H1 (cell line): ENCODE measurements around the gene TAOK1. TPM values are rescaled to one million over a fixed set of nuclear protein-coding genes. Genes with fewer than 3 reads are reported as not detected.
A peak's percentile ranks its signal among the peaks of the same experiment; 100 is the strongest.

Experiments
- CTCF ChIA-PET: fragments of 300-600 bp; sonication (Branson Sonifier 250); formaldehyde crosslinking; loops from one replicate; lab custom pipeline; 2021; ENCODE audit not compliant: partially characterized antibody; lab: Charles Lee
- POLR2A ChIA-PET: fragments of 300-600 bp; sonication (Branson Sonifier 250); formaldehyde crosslinking; loops from one replicate; lab custom pipeline; 2021; ENCODE audit warnings: inconsistent platforms; ENCODE audit not compliant: partially characterized antibody; lab: Charles Lee
- DNase-seq, 2 experiments: peaks; one replicate each; pipeline versions ENCODE4 v3.0.0 to v3.0.0-alpha.2; 2010 to 2022; ENCODE audit warnings: low spot score in 2 of 2, low read depth in 1 of 2, mixed read lengths in 1 of 2
- FAIRE-seq: peaks from 2 replicates; lab custom pipeline; 2011; peaks lifted over from hg19 to GRCh38; lab: Jason Lieb, UNC
- H2AFZ ChIP-seq: 2 replicates; pipeline ENCODE4 v1.8.1; 2012; ENCODE audit warnings: low read length, inconsistent platforms
- H2AK5ac ChIP-seq: 2 replicates; pipeline ENCODE4 v1.6.1; 2013; ENCODE audit warnings: low read depth, low read length
- H2BK120ac ChIP-seq: replicated peaks from 2 replicates; pipeline ENCODE3; 2013; ENCODE audit warnings: low read depth, low read length, inconsistent platforms
- H2BK12ac ChIP-seq: 2 replicates; pipeline ENCODE4 v1.6.1; 2013; ENCODE audit warnings: low read depth, low read length
- H2BK15ac ChIP-seq: 2 replicates; pipeline ENCODE4 v1.6.1; 2013; ENCODE audit warnings: low read length
- H2BK20ac ChIP-seq: 2 replicates; pipeline ENCODE4 v1.6.1; 2013; ENCODE audit warnings: low read length
- H2BK5ac ChIP-seq: 2 replicates; pipeline ENCODE4 v1.6.1; 2013; ENCODE audit warnings: low read depth, low read length
- H3K14ac ChIP-seq: 2 replicates; pipeline ENCODE4 v1.6.1; 2013; ENCODE audit warnings: inconsistent platforms; ENCODE audit not compliant: insufficient read length
- H3K18ac ChIP-seq: 2 replicates; pipeline ENCODE4 v1.6.1; 2013; ENCODE audit warnings: low read length; ENCODE audit errors: extremely low read depth
- H3K23ac ChIP-seq: 2 replicates; pipeline ENCODE4 v1.6.1; 2013; ENCODE audit warnings: inconsistent platforms; ENCODE audit not compliant: insufficient read length
- H3K23me2 ChIP-seq: 2 replicates; pipeline ENCODE4 v1.6.1; 2013; ENCODE audit warnings: low read depth, low read length
- H3K27ac ChIP-seq: 2 replicates; pipeline ENCODE4 v1.6.1; 2011; ENCODE audit warnings: low read depth, low read length, inconsistent platforms
- H3K27me3 ChIP-seq, 4 experiments: replicated peaks in 1 of 4; 1 replicate in 1 of 4; 2 replicates in 3 of 4; pipeline versions ENCODE4 v1.6.1 to v1.8.1; 2011 to 2013; ENCODE audit warnings: low read length in 3 of 4, mild to moderate bottlenecking in 3 of 4, inconsistent platforms in 2 of 4, mixed read lengths in 2 of 4, moderate library complexity in 1 of 4; ENCODE audit not compliant: control insufficient read depth in 3 of 4, insufficient read depth in 3 of 4; ENCODE audit errors: extremely low read depth in 1 of 4
- H3K36me3 ChIP-seq, 4 experiments: 2 replicates each; pipeline versions ENCODE4 v1.6.1 to v1.8.1; 2011 to 2013; ENCODE audit warnings: mild to moderate bottlenecking in 4 of 4, low read length in 3 of 4, moderate library complexity in 2 of 4, control low read depth in 1 of 4, inconsistent platforms in 1 of 4; ENCODE audit not compliant: insufficient read depth in 4 of 4, control insufficient read depth in 2 of 4
- H3K4ac ChIP-seq: replicated peaks from 2 replicates; pipeline ENCODE3; 2013; ENCODE audit warnings: low read length, low read depth, mixed read lengths, inconsistent platforms; ENCODE audit not compliant: insufficient read length
- H3K4me1 ChIP-seq, 4 experiments: replicated peaks in 1 of 4; 1 replicate in 1 of 4; 2 replicates in 3 of 4; pipeline versions ENCODE4 v1.6.1 to v1.8.1; 2011 to 2013; ENCODE audit warnings: low read length in 3 of 4, inconsistent platforms in 2 of 4, mixed read lengths in 1 of 4; ENCODE audit not compliant: insufficient read depth in 4 of 4, control insufficient read depth in 3 of 4
- H3K4me2 ChIP-seq, 2 experiments: 2 replicates each; pipeline versions ENCODE4 v1.6.1 to v1.8.1; 2011 to 2013; ENCODE audit warnings: low read depth in 2 of 2, low read length in 2 of 2, control low read depth in 1 of 2, inconsistent platforms in 1 of 2, mild to moderate bottlenecking in 1 of 2; ENCODE audit not compliant: insufficient read depth in 1 of 2
- H3K4me3 ChIP-seq, 4 experiments: fragments of 200-600, 300-600 bp in 1 of 4; sonication (generic), shearing (Covaris generic), sonication (Bioruptor Twin) in 1 of 4; 2 replicates each; pipeline versions ENCODE4 v1.5.1 to v1.8.1; 2011 to 2016; ENCODE audit warnings: low read length in 4 of 4, low read depth in 3 of 4, control low read depth in 2 of 4, inconsistent platforms in 2 of 4, mild to moderate bottlenecking in 2 of 4, mixed read lengths in 1 of 4, moderate library complexity in 1 of 4; ENCODE audit not compliant: insufficient read depth in 2 of 4; ENCODE audit errors: extremely low read depth in 1 of 4
- H3K56ac ChIP-seq: replicated peaks from 2 replicates; pipeline ENCODE3; 2013; ENCODE audit warnings: low read depth, mild to moderate bottlenecking, mixed read lengths, low read length, inconsistent platforms; ENCODE audit not compliant: insufficient read length
- H3K79me1 ChIP-seq: 2 replicates; pipeline ENCODE4 v1.6.1; 2013; ENCODE audit warnings: low read depth, low read length, control low read depth
- H3K79me2 ChIP-seq, 2 experiments: 2 replicates each; pipeline versions ENCODE4 v1.6.1 to v1.8.1; 2012 to 2013; ENCODE audit warnings: low read length in 2 of 2, mild to moderate bottlenecking in 2 of 2, inconsistent platforms in 1 of 2; ENCODE audit not compliant: insufficient read depth in 2 of 2, control insufficient read depth in 1 of 2
- H3K9ac ChIP-seq, 4 experiments: replicated peaks in 1 of 4; 1 replicate in 1 of 4; 2 replicates in 3 of 4; pipeline versions ENCODE4 v1.6.1 to v1.8.1; 2011 to 2013; ENCODE audit warnings: low read depth in 3 of 4, low read length in 3 of 4, control low read depth in 2 of 4, mild to moderate bottlenecking in 2 of 4, moderate library complexity in 2 of 4, inconsistent platforms in 1 of 4; ENCODE audit errors: extremely low read depth in 1 of 4
- H3K9me3 ChIP-seq, 2 experiments: 2 replicates each; pipeline versions ENCODE4 v1.6.1 to v1.8.1; 2012 to 2013; ENCODE audit warnings: mild to moderate bottlenecking in 2 of 2, moderate library complexity in 2 of 2, control low read depth in 1 of 2, inconsistent platforms in 1 of 2, low read depth in 1 of 2, low read length in 1 of 2, mixed read lengths in 1 of 2; ENCODE audit not compliant: insufficient read depth in 2 of 2
- H4K20me1 ChIP-seq, 2 experiments: replicated peaks in 1 of 2; 2 replicates each; pipeline versions ENCODE3 to v1.8.1; 2011 to 2013; ENCODE audit warnings: inconsistent platforms in 2 of 2, low read length in 2 of 2, mild to moderate bottlenecking in 1 of 2; ENCODE audit not compliant: insufficient read depth in 2 of 2, control insufficient read depth in 1 of 2
- H4K5ac ChIP-seq: 2 replicates; pipeline ENCODE4 v1.6.1; 2013; ENCODE audit warnings: low read length, low read depth, mixed read lengths, inconsistent platforms; ENCODE audit not compliant: insufficient read length
- H4K8ac ChIP-seq: 2 replicates; pipeline ENCODE4 v1.8.0; 2013; ENCODE audit warnings: mild to moderate bottlenecking, moderate library complexity, low read length, inconsistent platforms; ENCODE audit not compliant: insufficient read depth; ENCODE audit errors: extremely low read depth
- H4K91ac ChIP-seq: replicated peaks from 2 replicates; pipeline ENCODE3; 2013; ENCODE audit warnings: low read length, mixed read lengths, inconsistent platforms; ENCODE audit not compliant: insufficient read length
- BCL11A ChIP-seq, 2 experiments: IDR thresholded peaks; one replicate each; pipeline ENCODE4 v1.6.1; 2011; ENCODE audit warnings: low read depth in 2 of 2, low read length in 2 of 2, mild to moderate bottlenecking in 2 of 2
- NANOG ChIP-seq: IDR thresholded peaks from 2 replicates; pipeline ENCODE4 v1.6.1; 2011; ENCODE audit warnings: low read length, low read depth, mild to moderate bottlenecking, inconsistent platforms; ENCODE audit not compliant: insufficient read depth, poor library complexity, severe bottlenecking
- RFX5 ChIP-seq: IDR thresholded peaks from 2 replicates; pipeline ENCODE4 v1.6.1; 2011; ENCODE audit warnings: low read depth, low read length, improper control_type of control experiment, borderline replicate concordance
- SRF ChIP-seq: IDR thresholded peaks from 2 replicates; pipeline ENCODE4 v1.6.1; 2011; ENCODE audit warnings: mild to moderate bottlenecking, low read depth, low read length, moderate library complexity
- WGBS, 2 experiments: shearing (Covaris generic) in 1 of 2; methylation state at CpG; one replicate each; pipeline versions ENCODE4 v1.1.6 to v1.1.7; 2013 to 2015; ENCODE audit warnings: low lambda C conversion rate in 2 of 2, mixed read lengths in 2 of 2, inconsistent platforms in 1 of 2, low coverage in 1 of 2, missing lambda C conversion rate in 1 of 2; ENCODE audit not compliant: insufficient replicate concordance in 2 of 2, insufficient coverage in 1 of 2, insufficient read length in 1 of 2; ENCODE audit errors: extremely low coverage in 1 of 2, missing lambda C conversion rate in 1 of 2; 5-methylcytosine and 5-hydroxymethylcytosine counted together
- polyA plus RNA-seq, 7 experiments: library from polyadenylated mRNA; depleted of rRNA in 3 of 7; stranded (reverse) in 5 of 7; unstranded in 2 of 7; fragments of >200 nt in 5 of 7; fragments of 200-250 nt in 2 of 7; gene quantifications; 1 replicate in 5 of 7; 2 replicates in 1 of 7; 4 replicates in 1 of 7; pipeline versions ENCODE4 v1.2.1 to v1.2.3, GENCODE V29; 2011 to 2013; ENCODE audit warnings: missing spikeins in 2 of 7, mixed read lengths in 2 of 7
- total RNA-seq: library from RNA; stranded (reverse); fragmentation: NEBNext Ultra II Directional; extraction: Animal tissue kit (Norgen Biotek cat#: 25700); gene quantifications from 2 replicates; pipeline ENCODE4 v1.2.1, GENCODE V29; 2021

Gene TAOK1
- total and polyA plus RNA-seq, 2 of the 8 experiments (the other 6 are each of a cell fraction or from before 2014, with no cell fraction given) = 12.2 to 90.6 TPM

DNA sequence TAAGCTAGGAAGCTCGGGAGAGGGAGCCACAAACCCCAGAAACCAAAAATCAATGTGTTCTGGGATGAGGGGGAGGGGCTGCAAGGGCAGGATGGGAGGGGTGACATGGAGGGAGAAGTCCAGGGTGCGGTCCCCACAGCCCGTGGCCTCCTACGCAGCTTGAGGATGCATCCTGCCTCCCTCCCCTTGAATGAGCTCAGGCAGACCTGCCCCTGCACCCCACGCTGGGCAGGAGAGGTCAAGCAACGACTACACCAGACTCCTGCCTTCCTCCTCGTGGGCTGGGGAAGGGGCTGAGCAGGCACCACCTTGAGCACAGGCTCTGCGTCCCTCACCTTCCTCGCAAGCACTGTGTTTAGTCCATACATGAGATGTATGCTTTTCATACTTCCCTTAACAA is 206.6 kb downstream of the TAOK1 start:
- Histone ChIP-seq H2BK5ac (peak overlapping the region; percentile 93), H2AFZ (no peak overlapping the region), H3K4me2 (peak overlapping the region; percentile 57 to 75), H3K9ac (no peak overlapping the region; a peak in 1 of 7 replicates), H3K4ac (peak overlapping the region; percentile 91), H2BK12ac (peak overlapping the region; percentile 98; the same call in 1 of the 2 replicates), H3K27me3 (no peaks in the 10 kb centered on the region), H3K56ac (no peak overlapping the region), H3K9me3 (no peaks in the 10 kb centered on the region), H2BK20ac (peak overlapping the region; percentile 88), H2BK120ac (peak overlapping the region; percentile 34), H2AK5ac (peak overlapping the region; percentile 85), H2BK15ac (peak overlapping the region; percentile 98), H3K79me1 (peaks cover 9% of the 10 kb centered on the region), H3K23ac (peak overlapping the region; percentile 72), H3K79me2 (peaks cover 0 to 45% of the 10 kb centered on the region in 2 experiments; a peak in 2 of 4 replicates), H4K8ac (no peak overlapping the region), H4K5ac (peak overlapping the region; percentile 48), H4K91ac (peak overlapping the region; percentile 93), H3K4me3 (peak overlapping the region in 1 of 4 experiments; percentile 20; a peak in 1 of 8 replicates), H3K14ac (peak overlapping the region; percentile 0), H3K23me2 (peaks cover 15% of the 10 kb centered on the region), H3K4me1 (peaks cover 10 to 48% (median 32%) of the 10 kb centered on the region in 4 experiments), H3K36me3 (no peaks in the 10 kb centered on the region), H3K27ac (no peak overlapping the region), H4K20me1 (peaks cover 0 to 20% of the 10 kb centered on the region in 2 experiments), H3K18ac (peak overlapping the region; percentile 97)
- ChIA-PET CTCF (interaction anchor here (0.6 to 8.1 kb wide), 11 partner anchors 12 to 334 kb away, joined by 3 to 74 read pairs (median 4); no protein-coding TSS in a partner anchor), POLR2A (interaction anchor here (0.6 to 1.3 kb wide), 5 partner anchors 8 to 121 kb away, joined by 3 read pairs; partner anchors contain the start of gene GIT1)
- FAIRE-seq = peak; percentile 45
- DNase-seq = peak in 1 of 2 experiments; percentile 61
- 57% methylated on average over 6 of the region's 9 CpGs; no CpG with 5 or more reads in 1 of the 2 experiments for WGBS, 2 experiments
- TF ChIP-seq BCL11A (IDR thresholded peaks at IDR 0.05; ENCODE audit: low read depth in 2 of 2, low read length in 2 of 2) (no peak), NANOG (no peak), RFX5 (no peak), SRF (no peak)
